ENCODE results near the gene CLEC10A. TPM values are rescaled to one million over a fixed set of nuclear protein-coding genes. Genes with fewer than 3 reads are reported as not detected.

Gene CLEC10A, protein sequence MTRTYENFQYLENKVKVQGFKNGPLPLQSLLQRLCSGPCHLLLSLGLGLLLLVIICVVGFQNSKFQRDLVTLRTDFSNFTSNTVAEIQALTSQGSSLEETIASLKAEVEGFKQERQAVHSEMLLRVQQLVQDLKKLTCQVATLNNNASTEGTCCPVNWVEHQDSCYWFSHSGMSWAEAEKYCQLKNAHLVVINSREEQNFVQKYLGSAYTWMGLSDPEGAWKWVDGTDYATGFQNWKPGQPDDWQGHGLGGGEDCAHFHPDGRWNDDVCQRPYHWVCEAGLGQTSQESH
- not detected in 2 replicates for total RNA-seq

GRCh38 chr17:7079581-7080455 lies at the start of gene CLEC10A:
CLEC10A (minus strand) TSS chr17:7080251; CDS start chr17:7078812, 1,439 bp downstream.

DNA sequence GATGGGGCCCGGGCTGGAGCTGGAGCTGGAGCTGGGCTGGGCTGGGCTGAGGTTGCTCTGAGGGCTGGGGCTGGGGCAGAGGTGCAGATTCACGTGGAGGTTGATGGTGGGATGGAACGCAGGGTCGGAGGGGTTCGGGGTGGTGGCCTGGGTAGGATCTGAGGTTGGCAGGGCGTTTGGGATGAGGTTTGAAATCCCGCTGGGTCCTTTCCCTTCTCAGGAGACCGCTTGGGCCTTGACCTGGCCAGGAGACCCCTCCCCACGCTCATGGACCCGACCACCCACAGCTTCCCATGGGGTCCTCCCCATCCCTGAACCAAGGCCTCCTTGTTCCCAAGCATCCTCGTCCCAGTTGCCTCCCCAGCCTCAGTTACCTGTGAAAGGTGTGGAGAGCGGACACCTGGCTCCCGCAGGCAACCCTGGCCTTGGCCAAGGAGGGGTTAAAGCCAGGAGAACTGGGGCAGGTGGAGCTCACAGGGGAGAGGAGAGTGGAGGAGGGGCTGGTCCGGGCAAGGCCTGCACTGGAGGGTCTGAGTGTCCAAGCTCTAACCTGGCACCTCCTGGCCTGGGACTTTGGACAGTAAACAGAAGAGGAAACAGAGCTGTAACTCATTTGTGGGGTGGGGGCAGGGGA lies 34.3 kb upstream of the CLEC10A start, which contains the start of gene ASGR2:
ASGR2 (minus strand) TSS at position 582 of the 634 bp plus-strand sequence. CDS start 582 bp downstream, outside the sequence.

DNA sequence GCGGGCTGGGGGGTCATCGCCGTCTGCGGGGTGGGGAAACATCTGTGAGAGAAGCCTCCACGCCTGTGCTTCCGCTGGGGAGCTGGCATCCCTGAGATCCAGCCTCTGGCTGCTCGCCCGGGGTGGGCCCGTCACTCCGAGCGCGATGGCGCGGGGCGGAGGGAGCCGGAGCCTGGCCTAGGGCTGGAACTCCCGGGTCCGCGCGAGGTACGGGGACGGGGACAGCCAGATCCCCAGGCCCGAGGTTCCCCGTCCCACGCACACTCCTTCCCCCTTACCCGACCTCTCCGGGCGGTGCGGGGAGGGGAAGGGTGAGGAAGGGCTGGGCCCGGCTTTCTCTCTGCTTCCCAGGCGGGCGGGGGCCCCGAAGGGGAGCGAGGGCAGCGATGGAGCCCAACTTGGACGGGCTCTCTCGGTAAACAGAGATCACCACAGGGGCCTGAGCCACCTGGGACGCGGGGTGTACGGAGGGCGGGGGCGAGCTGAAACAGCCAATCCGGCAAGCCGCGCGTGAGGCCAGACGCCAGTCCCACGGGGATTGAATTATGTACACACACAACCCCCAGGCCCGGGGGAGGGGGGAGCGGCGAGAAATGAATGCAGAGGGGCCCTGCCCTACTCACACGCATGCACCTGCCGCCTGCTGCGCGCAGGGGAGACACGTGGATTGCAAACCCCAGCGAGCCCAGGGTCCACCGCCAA lies 36.4 kb downstream of the CLEC10A start, which contains the start of gene SLC16A11:
SLC16A11 (minus strand) TSS at position 596 of the 702 bp plus-strand sequence; CDS start at position 17, 579 bp downstream.

DNA sequence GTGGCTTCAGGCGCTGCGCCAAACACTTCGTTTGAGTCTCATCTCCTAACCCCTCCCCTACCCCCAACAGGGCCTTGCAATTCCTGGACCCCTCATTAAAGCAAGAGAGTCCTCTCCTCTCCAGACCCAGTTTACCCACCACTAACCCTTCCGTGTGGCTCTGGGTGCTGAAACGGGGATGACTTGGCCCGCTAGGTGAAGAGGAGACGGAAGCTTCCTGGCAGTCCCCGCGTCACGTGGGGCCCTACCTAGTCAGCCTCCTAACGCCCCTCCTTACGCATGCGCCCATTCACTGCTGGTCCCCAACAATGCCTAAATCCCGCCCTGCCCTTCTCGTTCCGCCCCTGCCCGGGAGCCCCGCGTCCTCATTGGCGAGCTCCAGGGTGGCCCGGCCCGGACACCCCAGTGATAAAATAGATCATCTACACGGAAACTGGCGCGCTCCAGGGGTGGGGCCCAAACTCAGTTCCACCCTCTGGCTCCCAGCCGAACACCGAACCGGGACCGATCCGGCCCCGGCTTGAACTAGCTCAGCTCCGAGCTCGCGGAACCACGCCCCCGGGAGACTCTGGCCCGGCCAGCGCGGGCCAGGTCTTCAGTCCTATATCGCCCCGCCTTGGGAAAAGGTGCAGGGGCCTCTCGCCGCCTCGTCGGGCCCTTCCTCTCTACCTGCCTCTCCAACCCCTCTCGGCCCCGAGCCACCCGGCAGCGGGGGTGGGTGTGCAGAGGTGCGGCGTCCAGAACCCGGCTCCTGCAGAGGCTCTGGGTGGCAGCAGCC lies 44.3 kb downstream of the CLEC10A start, which contains the start of gene SLC16A13:
SLC16A13 (plus strand) TSS at position 425 of the 778 bp plus-strand sequence. CDS start 368 bp downstream, outside the sequence.

Other genes with a start within 250 kb of the CLEC10A start
- gene TEKT1, start 248.5 kb downstream of the CLEC10A start, total RNA-seq: not detected in 2 replicates
- not detected in 2 replicates for gene ALOX12, start 84.2 kb downstream of the CLEC10A start, total RNA-seq
- gene RNASEK, start 67.6 kb downstream of the CLEC10A start, total RNA-seq: 32.4 and 46.7 TPM in 2 replicates
- gene BCL6B, start 57.2 kb downstream of the CLEC10A start, total RNA-seq: under 0.01 TPM in 1 of 2 replicates, not detected in the other
- 0.59 and 1.2 TPM in 2 replicates for gene SLC16A13, start 44.2 kb downstream of the CLEC10A start, total RNA-seq
- 0.30 TPM in 1 of 2 replicates, not detected in the other for gene SLC16A11, start 36.2 kb downstream of the CLEC10A start, total RNA-seq
- not detected in 2 replicates for gene ASGR2, start 34.6 kb upstream of the CLEC10A start, total RNA-seq
- 1.1 and 1.2 TPM in 2 replicates for gene ASGR1, start 99.1 kb upstream of the CLEC10A start, total RNA-seq
- 28.8 and 39.5 TPM in 2 replicates for gene DLG4, start 139.6 kb upstream of the CLEC10A start, total RNA-seq
- gene ACADVL, start 139.7 kb upstream of the CLEC10A start, total RNA-seq: 209 and 256 TPM in 2 replicates
- 60.4 and 61.2 TPM in 2 replicates for gene DVL2, start 154.3 kb upstream of the CLEC10A start, total RNA-seq
- gene PHF23, start 159.2 kb upstream of the CLEC10A start, total RNA-seq: 33.0 and 41.3 TPM in 2 replicates
- gene GABARAP, start 162.2 kb upstream of the CLEC10A start, total RNA-seq: 153 and 179 TPM in 2 replicates
- gene CTDNEP1, start 171.5 kb upstream of the CLEC10A start, total RNA-seq: 32.1 and 51.9 TPM in 2 replicates
- 23.2 and 30.9 TPM in 2 replicates for gene ELP5, start 172.0 kb upstream of the CLEC10A start, total RNA-seq
- 0.60 TPM in 1 of 2 replicates, not detected in the other for gene CLDN7, start 182.2 kb upstream of the CLEC10A start, total RNA-seq
- gene SLC2A4, start 201.5 kb upstream of the CLEC10A start, total RNA-seq: not detected in 2 replicates
- gene YBX2, start 214.4 kb upstream of the CLEC10A start, total RNA-seq: not detected in 2 replicates
- 513 and 520 TPM in 2 replicates for gene EIF5A, start 227.4 kb upstream of the CLEC10A start, total RNA-seq
- 24.6 and 29.5 TPM in 2 replicates for gene GPS2, start 235.1 kb upstream of the CLEC10A start, total RNA-seq
- 20.8 and 24.0 TPM in 2 replicates for gene NEURL4, start 249.1 kb upstream of the CLEC10A start, total RNA-seq

Measured in smooth muscle cell of the umbilical artery (primary cell).